Stimulated activated CD4-positive, alpha-beta T cell treated with anti-CD3 and anti-CD28 coated beads, TNF-alpha, amount 100 ng/mL, for 48 hours (primary cell): ENCODE data around the gene FOXQ1.
"Not testable (repeated sequence)": the region's sequence is repeated elsewhere in the genome, so short reads cannot be mapped to it uniquely, and the experiment has no call there.

Experiments used
- DNase-seq, 3 donors: peaks; one replicate each; pipeline ENCODE4 v3.0.0-alpha.2; 2020; ENCODE audit warnings: low read depth in 3 of 3

The FOXQ1 gene

GRCh38 chr6:1322156-1322555 lies 10.3 kb downstream of the FOXQ1 start:
- DNase-seq, result no peak

GRCh38 chr6:1322696-1323219 lies 10.9 kb downstream of the FOXQ1 start:
- DNase-seq, result no peak

GRCh38 chr6:1324936-1325335 lies 13.0 kb downstream of the FOXQ1 start:
- no peak for DNase-seq

GRCh38 chr6:1325461-1326309 lies 13.8 kb downstream of the FOXQ1 start:
- DNase-seq, result no peak

- DNase-seq, result no peak
These were observed 14.7 kb downstream of the FOXQ1 start for GRCh38 chr6:1326535-1327121.

GRCh38 chr6:1327630-1328029 lies 15.7 kb downstream of the FOXQ1 start:
- no peak for DNase-seq

GRCh38 chr6:1328129-1328800 lies 16.4 kb downstream of the FOXQ1 start:
- DNase-seq, result no peak

- DNase-seq, result no peak
These were observed 17.8 kb downstream of the FOXQ1 start for GRCh38 chr6:1329708-1330107.

GRCh38 chr6:1334684-1335083 lies 22.8 kb downstream of the FOXQ1 start:
- no peak for DNase-seq

GRCh38 chr6:1335367-1336037 lies 23.6 kb downstream of the FOXQ1 start:
- DNase-seq, result no peak

- DNase-seq, result no peak
These were observed 24.4 kb downstream of the FOXQ1 start for GRCh38 chr6:1336246-1336843.

GRCh38 chr6:1337791-1338190 lies 25.9 kb downstream of the FOXQ1 start:
- no peak for DNase-seq

- DNase-seq, result no peak
These were observed 34.2 kb downstream of the FOXQ1 start for GRCh38 chr6:1346101-1346500.

GRCh38 chr6:1346558-1347091 lies 34.7 kb downstream of the FOXQ1 start:
- DNase-seq, result no peak

GRCh38 chr6:1347161-1347560 lies 35.3 kb downstream of the FOXQ1 start:
- no peak for DNase-seq

- DNase-seq, result no peak
These were observed 36.8 kb downstream of the FOXQ1 start for GRCh38 chr6:1348675-1349074.

GRCh38 chr6:1349655-1350054 lies 37.8 kb downstream of the FOXQ1 start:
- no peak for DNase-seq

GRCh38 chr6:1351381-1352008 lies 39.6 kb downstream of the FOXQ1 start:
- no peak for DNase-seq

- DNase-seq, result not testable (repeated sequence)
These were observed 43.2 kb downstream of the FOXQ1 start for GRCh38 chr6:1355068-1355467.

- not testable (repeated sequence) for DNase-seq
These were observed 49.8 kb downstream of the FOXQ1 start for GRCh38 chr6:1361717-1362116.

- DNase-seq, result no peak
These were observed 50.7 kb downstream of the FOXQ1 start for GRCh38 chr6:1362643-1363042.
